ENCODE results near the gene PROX2. TPM values are rescaled to one million over a fixed set of nuclear protein-coding genes. Genes with fewer than 3 reads are reported as not detected.

PROX2 gene
- total RNA-seq = not detected
- long read RNA-seq = 0 reads

GRCh38 chr14:74875941-74876913 lies at the start of gene PROX2:
Gene PROX2, minus strand, starts transcription at chr14:74876145. Its CDS starts 12,311 bp downstream, at chr14:74863834.
- H3K36me3 ChIP-seq = no peaks in the 10 kb centered on the region
- no peaks in the 10 kb centered on the region for H3K9me3 ChIP-seq
- TF ChIP-seq CTCF (IDR thresholded peaks at IDR 0.05) (no peak), POLR2A (IDR thresholded peaks at IDR 0.05) (no peak)
- 61% methylated on average over 4 of the region's 13 CpGs for WGBS (ENCODE audit: insufficient coverage, low coverage, low lambda C conversion rate, missing lambda C conversion rate)
- H3K27ac ChIP-seq = no peak within 1 kb of the TSS
- H3K4me3 ChIP-seq = no peak within 1 kb of the TSS
- DNase-seq (no peak), ATAC-seq (peak in 2 of 4 donors; percentile 13 to 30)
- intact Hi-C loops (cut with DNase I) = no loop called here
- H3K4me1 ChIP-seq = peaks cover 0 to 9% (median 0%) of the 10 kb centered on the region in 4 donors
- no peaks in the 10 kb centered on the region for H3K27me3 ChIP-seq

- H3K4me1 ChIP-seq = peaks cover 0 to 3% (median 0%) of the 10 kb centered on the region in 4 donors
- H3K27ac ChIP-seq = no peak overlapping the region
- no peaks in the 10 kb centered on the region for H3K27me3 ChIP-seq
- intact Hi-C loops (cut with DNase I) = no loop called here
- H3K4me3 ChIP-seq = no peak overlapping the region
- H3K36me3 ChIP-seq = no peaks in the 10 kb centered on the region
- TF ChIP-seq CTCF (IDR thresholded peaks at IDR 0.05) = no peak
- no peak for TF ChIP-seq POLR2A (IDR thresholded peaks at IDR 0.05)
- H3K9me3 ChIP-seq = no peaks in the 10 kb centered on the region
- 78% methylated on average over 6 of the region's 11 CpGs for WGBS (ENCODE audit: insufficient coverage, low coverage, low lambda C conversion rate, missing lambda C conversion rate)
- peak in 1 of 3 donors; percentile 45 for DNase-seq
- no peak for ATAC-seq
These were observed 48.1 kb upstream of the PROX2 start for GRCh38 chr14:74924061-74924460.

- ATAC-seq (peak; percentile 96 to 99 (median 98)), DNase-seq (peak; percentile 83 to 87 (median 85))
- no peaks in the 10 kb centered on the region for H3K27me3 ChIP-seq
- TF ChIP-seq CTCF (IDR thresholded peaks at IDR 0.05) (no peak), POLR2A (IDR thresholded peaks at IDR 0.05) (peak; percentile 26)
- no peak within 1 kb of the TSS for H3K27ac ChIP-seq
- H3K9me3 ChIP-seq = no peaks in the 10 kb centered on the region
- H3K36me3 ChIP-seq = no peaks in the 10 kb centered on the region
- intact Hi-C loops (cut with DNase I) = no loop called here
- H3K4me1 ChIP-seq = peaks cover 0 to 3% (median 0%) of the 10 kb centered on the region in 4 donors
- peak within 1 kb of the TSS; percentile 70 to 90 (median 72) for H3K4me3 ChIP-seq
- WGBS (ENCODE audit: insufficient coverage, low coverage, low lambda C conversion rate, missing lambda C conversion rate) = 20% methylated on average over 3 of the region's 51 CpGs
These were observed 46.9 kb upstream of the PROX2 start, which contains the start of gene RPS6KL1 for GRCh38 chr14:74922752-74923401. Gene RPS6KL1, minus strand, starts transcription at chr14:74923260. Its CDS starts 1,719 bp downstream, at chr14:74921541.

- intact Hi-C loops (cut with DNase I) = no loop called here
- no peaks in the 10 kb centered on the region for H3K9me3 ChIP-seq
- H3K27ac ChIP-seq = no peak overlapping the region
- TF ChIP-seq POLR2A (IDR thresholded peaks at IDR 0.05) (no peak), CTCF (IDR thresholded peaks at IDR 0.05) (no peak)
- H3K4me1 ChIP-seq = peaks cover 0 to 3% (median 0%) of the 10 kb centered on the region in 4 donors
- WGBS (ENCODE audit: insufficient coverage, low coverage, low lambda C conversion rate, missing lambda C conversion rate) = 78% methylated on average over 8 of the region's 19 CpGs
- peak overlapping the region; percentile 70 to 90 (median 72) for H3K4me3 ChIP-seq
- DNase-seq (no peak), ATAC-seq (no peak)
- no peaks in the 10 kb centered on the region for H3K27me3 ChIP-seq
- no peaks in the 10 kb centered on the region for H3K36me3 ChIP-seq
These were observed 46.2 kb upstream of the PROX2 start for GRCh38 chr14:74921987-74922751.
